ENCODE measurements around the gene GAS1. TPM values are rescaled to one million over a fixed set of nuclear protein-coding genes. Genes with fewer than 3 reads are reported as not detected.

The GAS1 gene
- total RNA-seq (2013; cell fraction: nucleolus; rRNA removed), result not detected in 2 replicates
- total RNA-seq (2014; rRNA removed) (not detected in 2 replicates), total RNA-seq (2014; rRNA removed; fragmentation: Illumina TruSeq; extraction: Trizol) (not detected in 2 replicates), total RNA-seq (2021) (not detected in 2 replicates), polyA plus RNA-seq (2011; rRNA removed) (not detected in 2 replicates), polyA plus RNA-seq (2014; fragmentation: Illumina TruSeq; extraction: Trizol) (not detected in 2 replicates), polyA plus RNA-seq (2014; fragmentation: Nextera tagmentation; extraction: Ambion mirVana) (not detected), polyA plus RNA-seq (2014; rRNA removed) (not detected in 2 replicates), polyA plus RNA-seq (2016; fragmentation: Nextera tagmentation; extraction: Ambion mirVana) (not detected), polyA minus RNA-seq (2011; rRNA and poly(A)+ RNA removed) (not detected in 2 replicates), Bru-seq, nascent RNA (not detected), BruChase-seq, experiment 1, labeled RNA remaining after a 6-hour chase (not detected), BruChase-seq, experiment 2, labeled RNA remaining after a 2-hour chase (not detected)
- polyA plus RNA-seq (2011; ENCODE audit: low read depth), result not detected
- polyA plus RNA-seq (2011; cell fraction: cytosol; rRNA removed), result not detected in 2 replicates
- not detected in 2 replicates for polyA plus RNA-seq (2011; cell fraction: nucleus; rRNA removed)
- polyA plus RNA-seq (2012), result not detected in 2 replicates
- 1.1 and 1.7 TPM in 2 replicates for polyA minus RNA-seq (2011; cell fraction: cytosol; rRNA and poly(A)+ RNA removed)
- polyA minus RNA-seq (2011; cell fraction: nucleus; rRNA and poly(A)+ RNA removed), result not detected in 2 replicates
- long read RNA-seq, experiment 1, result 0 reads
- long read RNA-seq, experiment 2, result 0 reads

GRCh38 chr9:86947146-86948073 lies at the start of gene GAS1:
Gene GAS1 (minus strand): TSS chr9:86947506. CDS start chr9:86946779, 727 bp downstream.
- Histone ChIP-seq H3K9me3 (replicated peaks; ENCODE audit: control insufficient read depth, insufficient read depth, low read length) (no peaks in the 10 kb centered on the region; the same call in 2 of the 3 replicates), H3K4me3 (peak within 1 kb of the TSS; percentile 67), H3K36me3 (ENCODE audit: control insufficient read depth in 2 of 2, insufficient read depth in 2 of 2, low read length in 1 of 2) (no peaks in the 10 kb centered on the region), H3K79me2 (ENCODE audit: control insufficient read depth, insufficient read depth, low read length) (no peaks in the 10 kb centered on the region), H3K27me3 (replicated peaks in 1 of 2; ENCODE audit: control insufficient read depth in 2 of 2, insufficient read depth in 2 of 2, low read length in 1 of 2) (peaks cover 6 to 7% of the 10 kb centered on the region in 2 experiments), H2AFZ (ENCODE audit: control insufficient read depth, low read depth, low read length) (peak within 1 kb of the TSS; percentile 51), H3K4me2 (ENCODE audit: control insufficient read depth, insufficient read depth) (peak within 1 kb of the TSS; percentile 87), H3K27ac (ENCODE audit: control insufficient read depth, insufficient read depth) (no peak within 1 kb of the TSS), H3K9ac (ENCODE audit: control insufficient read depth, insufficient read depth, low read length) (no peak within 1 kb of the TSS), H4K20me1 (ENCODE audit: control insufficient read depth, insufficient read depth) (no peaks in the 10 kb centered on the region), H3K4me1 (ENCODE audit: control insufficient read depth, insufficient read depth, low read length) (no peaks in the 10 kb centered on the region)
- no peak for DNase-seq (ENCODE audit: low read depth, low spot score)
- ChIA-PET CTCF (no interaction called here), POLR2A (no interaction called here), RAD21 (ENCODE audit: unreplicated experiment) (no interaction called here), SMC1A (ENCODE audit: uncharacterized antibody, unreplicated experiment) (interaction anchor here (0.7 to 1.3 kb wide), 2 partner anchors 12 to 709 kb away, joined by 3 read pairs; no protein-coding TSS in a partner anchor)
- TF ChIP-seq SUZ12 (IDR thresholded peaks at IDR 0.05; ENCODE audit: unreplicated experiment) (peak; percentile 54), GATAD2B (conservative IDR thresholded peaks at IDR 0.05; ENCODE audit: low read depth) (no peak)
- WGBS (ENCODE audit: insufficient coverage, insufficient replicate concordance, low lambda C conversion rate, missing lambda C conversion rate), result under 1% methylated on average over 67 of the region's 89 CpGs
- peak; percentile 86 for ATAC-seq
- intact Hi-C loops (cut with micrococcal nuclease; ENCODE audit: unreplicated experiment), result loop anchor here (10.0 kb wide), 2 partner anchors 377 to 513 kb away; no protein-coding TSS in a partner anchor
- BruUV-seq (replicated peaks), result no TSS peak
- in situ Hi-C loops (cut with MboI), result no loop called here
- peak; percentile 13 for FAIRE-seq
